ENCODE measurements around the gene TAGAP. TPM values are rescaled to one million over a fixed set of nuclear protein-coding genes. Genes with fewer than 3 reads are reported as not detected.
"Not testable (repeated sequence)": the region's sequence is repeated elsewhere in the genome, so short reads cannot be mapped to it uniquely, and the experiment has no call there.

TAGAP gene
- total RNA-seq, 1 donor from 2014 or later = 12.9 TPM

GRCh38 chr6:158993639-158994038, 51.2 kb downstream of the TAGAP start:
- ATAC-seq (no peak), DNase-seq (no peak)
- intact Hi-C loops (cut with DNase I) = no loop called here
- H3K9me3 ChIP-seq = no peaks in the 10 kb centered on the region
- H3K4me1 ChIP-seq = no peaks in the 10 kb centered on the region
- no peak for TF ChIP-seq CTCF (IDR thresholded peaks at IDR 0.05)
- H3K27ac ChIP-seq = no peak overlapping the region
- H3K27me3 ChIP-seq = no peaks in the 10 kb centered on the region
- no peaks in the 10 kb centered on the region for H3K36me3 ChIP-seq
- no peak overlapping the region for H3K4me3 ChIP-seq

- intact Hi-C loops (cut with DNase I) = no loop called here
- no peak for TF ChIP-seq CTCF (IDR thresholded peaks at IDR 0.05)
- H3K27me3 ChIP-seq = no peaks in the 10 kb centered on the region
- no peak overlapping the region for H3K4me3 ChIP-seq
- H3K36me3 ChIP-seq = no peaks in the 10 kb centered on the region
- ATAC-seq = peak; percentile 48
- DNase-seq = no peak
- no peak overlapping the region for H3K27ac ChIP-seq
- no peaks in the 10 kb centered on the region for H3K9me3 ChIP-seq
- no peaks in the 10 kb centered on the region for H3K4me1 ChIP-seq
Measured at GRCh38 chr6:158991017-158991723, 53.6 kb downstream of the TAGAP start.

- H3K9me3 ChIP-seq; H3K36me3 ChIP-seq; DNase-seq; H3K4me3 ChIP-seq; intact Hi-C loops (cut with DNase I); H3K27me3 ChIP-seq; H3K4me1 ChIP-seq; H3K27ac ChIP-seq; ATAC-seq: not testable (repeated sequence)
Measured at GRCh38 chr6:158989711-158990110, 55.1 kb downstream of the TAGAP start.

GRCh38 chr6:158988477-158988876, 56.3 kb downstream of the TAGAP start:
- no peak for DNase-seq
- Histone ChIP-seq H3K27ac (no peak overlapping the region), H3K9me3 (no peaks in the 10 kb centered on the region), H3K4me3 (no peak overlapping the region), H3K4me1 (no peaks in the 10 kb centered on the region), H3K36me3 (no peaks in the 10 kb centered on the region), H3K27me3 (no peaks in the 10 kb centered on the region)
- no peak for ATAC-seq
- intact Hi-C loops (cut with DNase I) = no loop called here
- TF ChIP-seq CTCF (IDR thresholded peaks at IDR 0.05) = no peak

- no peaks in the 10 kb centered on the region for H3K9me3 ChIP-seq
- no peak overlapping the region for H3K4me3 ChIP-seq
- no peaks in the 10 kb centered on the region for H3K27me3 ChIP-seq
- ATAC-seq (no peak), DNase-seq (no peak)
- no peaks in the 10 kb centered on the region for H3K4me1 ChIP-seq
- intact Hi-C loops (cut with DNase I) = no loop called here
- no peak for TF ChIP-seq CTCF (IDR thresholded peaks at IDR 0.05)
- no peak overlapping the region for H3K27ac ChIP-seq
- H3K36me3 ChIP-seq = no peaks in the 10 kb centered on the region
Measured at GRCh38 chr6:158987657-158988056, 57.1 kb downstream of the TAGAP start.

Other genes starting within 250 kb of the TAGAP start
- 260 TPM for gene EZR, start 225.6 kb downstream of the TAGAP start, total RNA-seq
- 17.2 TPM for gene RSPH3, start 44.8 kb downstream of the TAGAP start, total RNA-seq
- gene FNDC1, start 124.4 kb upstream of the TAGAP start, total RNA-seq = 1.1 TPM

Data from upper lobe of right lung (tissue), 1 donor.